Liver (tissue), 9 donors: ENCODE data around the gene FMN1. TPM values are rescaled to one million over a fixed set of nuclear protein-coding genes. Genes with fewer than 3 reads are reported as not detected.

Experiments used
- DNase-seq: peaks from one replicate; pipeline ENCODE4 v3.0.0-alpha.2; 2017; ENCODE audit warnings: low spot score
- H3K27ac ChIP-seq, 2 donors: one replicate each; pipeline ENCODE4 v1.7.0; 2013; ENCODE audit warnings: inconsistent platforms in 2 of 2, low read length in 2 of 2, control low read depth in 1 of 2, low read depth in 1 of 2, mild to moderate bottlenecking in 1 of 2
- H3K27me3 ChIP-seq, 4 donors: one replicate each; pipeline versions ENCODE4 v1.6.1 to v1.7.0; 2013; ENCODE audit warnings: low read length in 3 of 4, inconsistent platforms in 1 of 4, mild to moderate bottlenecking in 1 of 4, moderate library complexity in 1 of 4; ENCODE audit not compliant: control insufficient read depth in 4 of 4, insufficient read depth in 4 of 4
- H3K36me3 ChIP-seq, 4 donors: one replicate each; pipeline versions ENCODE4 v1.6.1 to v1.7.0; 2013; ENCODE audit warnings: low read length in 3 of 4, mild to moderate bottlenecking in 3 of 4, low read depth in 1 of 4, moderate library complexity in 1 of 4; ENCODE audit not compliant: control insufficient read depth in 4 of 4, insufficient read depth in 3 of 4
- H3K4me1 ChIP-seq, 4 donors: one replicate each; pipeline versions ENCODE4 v1.6.1 to v1.7.0; 2013; ENCODE audit warnings: low read length in 3 of 4, mild to moderate bottlenecking in 3 of 4, moderate library complexity in 1 of 4; ENCODE audit not compliant: control insufficient read depth in 4 of 4, insufficient read depth in 4 of 4
- H3K4me3 ChIP-seq, 3 donors: one replicate each; pipeline versions ENCODE4 v1.6.1 to v1.7.0; 2013; ENCODE audit warnings: low read length in 3 of 3, control low read depth in 1 of 3, low read depth in 1 of 3, mild to moderate bottlenecking in 1 of 3
- H3K9ac ChIP-seq, 2 donors: one replicate each; pipeline ENCODE4 v1.7.0; 2013; ENCODE audit warnings: low read length in 2 of 2, mild to moderate bottlenecking in 2 of 2, moderate library complexity in 2 of 2, control low read depth in 1 of 2, low read depth in 1 of 2
- H3K9me3 ChIP-seq, 4 donors: one replicate each; pipeline versions ENCODE4 v1.6.1 to v1.7.0; 2013; ENCODE audit warnings: low read length in 3 of 4; ENCODE audit not compliant: control insufficient read depth in 4 of 4
- CTCF ChIP-seq: fragments of 150-350 bp; IDR thresholded peaks from 2 replicates; pipeline ENCODE4 v1.5.1; 2017; ENCODE audit warnings: improper control_type of control experiment, low read depth, low read length; ENCODE audit not compliant: missing input control
- EGR1 ChIP-seq, 2 donors: IDR thresholded peaks; 2 replicates each; pipeline ENCODE4 v1.6.1; 2016 to 2018; ENCODE audit warnings: antibody characterized with exemption in 2 of 2, low read depth in 2 of 2
- FOXA1 ChIP-seq: IDR thresholded peaks from 2 replicates; pipeline ENCODE4 v1.6.1; 2016; ENCODE audit warnings: antibody characterized with exemption
- FOXA2 ChIP-seq: IDR thresholded peaks from 2 replicates; pipeline ENCODE4 v1.6.1; 2016; ENCODE audit warnings: antibody characterized with exemption
- GABPA ChIP-seq, 2 donors: IDR thresholded peaks in 1 of 2; conservative IDR thresholded peaks in 1 of 2; 2 replicates each; pipeline ENCODE4 v1.6.1; 2016; ENCODE audit warnings: antibody characterized with exemption in 2 of 2, mild to moderate bottlenecking in 1 of 2, moderate library complexity in 1 of 2
- HNF4A ChIP-seq, 2 donors: conservative IDR thresholded peaks; 2 replicates each; pipeline ENCODE4 v1.6.1; 2016; ENCODE audit warnings: antibody characterized with exemption in 2 of 2, mild to moderate bottlenecking in 2 of 2
- HNF4G ChIP-seq: IDR thresholded peaks from 2 replicates; pipeline ENCODE4 v1.6.1; 2016; ENCODE audit warnings: antibody characterized with exemption
- JUND ChIP-seq, 2 donors: IDR thresholded peaks; 2 replicates each; pipeline ENCODE4 v1.6.1; 2016; ENCODE audit warnings: antibody characterized with exemption in 2 of 2
- MAX ChIP-seq: IDR thresholded peaks from 2 replicates; pipeline ENCODE4 v1.6.1; 2016; ENCODE audit warnings: antibody characterized with exemption
- NR2F2 ChIP-seq: IDR thresholded peaks from 2 replicates; pipeline ENCODE4 v1.6.1; 2016; ENCODE audit warnings: antibody characterized with exemption
- RAD21 ChIP-seq, 2 donors: IDR thresholded peaks; 2 replicates each; pipeline ENCODE4 v1.6.1; 2016; ENCODE audit warnings: antibody characterized with exemption in 2 of 2, mild to moderate bottlenecking in 2 of 2
- REST ChIP-seq: IDR thresholded peaks from 2 replicates; pipeline ENCODE4 v1.6.1; 2016; ENCODE audit warnings: antibody characterized with exemption, mild to moderate bottlenecking
- RXRA ChIP-seq, 2 donors: IDR thresholded peaks; 2 replicates each; pipeline ENCODE4 v1.6.1; 2017 to 2018; ENCODE audit warnings: antibody characterized with exemption in 2 of 2, mild to moderate bottlenecking in 1 of 2
- SP1 ChIP-seq: IDR thresholded peaks from 2 replicates; pipeline ENCODE4 v1.6.1; 2018; ENCODE audit warnings: antibody characterized with exemption, mild to moderate bottlenecking
- TAF1 ChIP-seq: conservative IDR thresholded peaks from 2 replicates; pipeline ENCODE4 v1.6.1; 2016; ENCODE audit warnings: antibody characterized with exemption, mild to moderate bottlenecking
- YY1 ChIP-seq: IDR thresholded peaks from 2 replicates; pipeline ENCODE4 v1.6.1; 2016; ENCODE audit warnings: antibody characterized with exemption, mild to moderate bottlenecking
- WGBS: extraction: QIAGEN DNeasy Blood & Tissue Kit; methylation state at CpG from one replicate; pipeline ENCODE4 v1.1.7; 2013; 5-methylcytosine and 5-hydroxymethylcytosine counted together
- polyA plus RNA-seq, 2 donors: library from polyadenylated mRNA; stranded (reverse) in 1 of 2; unstranded in 1 of 2; fragments of 200-250 nt in 1 of 2; fragments of >200 nt in 1 of 2; fragmentation: Nextera tagmentation in 1 of 2; extraction: Ambion mirVana in 1 of 2; gene quantifications; one replicate each; pipeline versions ENCODE4 v1.2.1 to v1.2.3, GENCODE V29; 2013 to 2015
- total RNA-seq, 2 donors: library from RNA; depleted of rRNA; stranded (reverse); fragments of >200 nt; gene quantifications; one replicate each; pipeline ENCODE4 v1.2.3, GENCODE V29; 2014
- TF ChIP-seq, protein P1 (sequence below): IDR thresholded peaks from 2 replicates; pipeline ENCODE4 v1.6.1; 2016; ENCODE audit warnings: antibody characterized with exemption
- TF ChIP-seq, protein P2 (sequence below): IDR thresholded peaks from 2 replicates; pipeline ENCODE4 v1.6.1; 2016; ENCODE audit warnings: antibody characterized with exemption
- donor health status: healthy.
- donor health status: healthy.
- donor health status: healthy.
- donor health status: healthy.
- donor health status: healthy.

Gene FMN1
- total and polyA plus RNA-seq, 4 donors, result 0.21 to 5.4 (median 0.53) TPM

GRCh38 chr15:32959077-32959476 is 235.4 kb downstream of the FMN1 start:
- H3K27ac ChIP-seq, result no peak overlapping the region
- no peak for DNase-seq
- WGBS, result 83% methylated on average over 1 of the region's 1 CpG
- TF ChIP-seq RAD21 (IDR thresholded peaks at IDR 0.05) (no peak), FOXA1 (no peak), HNF4G (no peak), JUND (IDR thresholded peaks at IDR 0.05) (no peak), FOXA2 (no peak), EGR1 (IDR thresholded peaks at IDR 0.05; ENCODE audit: low read depth in 2 of 2) (no peak), CTCF (no peak), TAF1 (no peak), HNF4A (conservative IDR thresholded peaks at IDR 0.05) (no peak), REST (no peak), MAX (no peak), GABPA (IDR thresholded peaks at IDR 0.05 in 1 of 2, conservative IDR thresholded peaks at IDR 0.05 in 1 of 2) (no peak), SP1 (no peak), RXRA (IDR thresholded peaks at IDR 0.05) (no peak)
- TF ChIP-seq, protein P1, sequence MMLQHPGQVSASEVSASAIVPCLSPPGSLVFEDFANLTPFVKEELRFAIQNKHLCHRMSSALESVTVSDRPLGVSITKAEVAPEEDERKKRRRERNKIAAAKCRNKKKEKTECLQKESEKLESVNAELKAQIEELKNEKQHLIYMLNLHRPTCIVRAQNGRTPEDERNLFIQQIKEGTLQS, result no peak
- no peak overlapping the region for H3K9ac ChIP-seq
- H3K4me3 ChIP-seq, result no peak overlapping the region
- H3K4me1 ChIP-seq, result no peaks in the 10 kb centered on the region
- no peaks in the 10 kb centered on the region for H3K36me3 ChIP-seq
- H3K9me3 ChIP-seq, result no peaks in the 10 kb centered on the region
- H3K27me3 ChIP-seq, result no peaks in the 10 kb centered on the region

DNA sequence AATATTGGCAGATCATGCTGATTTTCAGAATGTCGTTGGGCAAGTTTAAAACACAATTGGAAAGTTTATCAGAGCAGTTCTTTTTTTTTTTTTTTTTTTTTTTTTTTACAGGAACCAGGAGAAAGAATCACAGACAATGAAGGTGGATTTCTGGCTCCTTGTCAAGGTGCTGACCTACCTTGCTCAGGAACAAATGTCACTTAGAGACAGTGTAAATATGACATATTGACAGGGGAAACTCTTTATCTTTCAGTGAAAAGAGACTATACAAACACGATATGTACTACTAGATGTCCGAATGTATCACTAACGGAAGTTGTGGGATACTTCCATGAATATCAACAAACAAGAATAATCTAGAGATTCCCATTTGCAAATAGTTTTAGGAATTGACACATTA is 237.3 kb downstream of the FMN1 start:
- Histone ChIP-seq H3K9ac (no peak overlapping the region), H3K27me3 (peaks cover 0 to 8% (median 0%) of the 10 kb centered on the region in 4 donors), H3K36me3 (no peaks in the 10 kb centered on the region), H3K4me3 (no peak overlapping the region), H3K4me1 (no peaks in the 10 kb centered on the region), H3K27ac (no peak overlapping the region), H3K9me3 (no peaks in the 10 kb centered on the region)
- 40% methylated on average over 4 of the region's 4 CpGs for WGBS
- DNase-seq, result no peak
- no peak for TF ChIP-seq FOXA1
- TF ChIP-seq TAF1, result no peak
- TF ChIP-seq, protein P2, sequence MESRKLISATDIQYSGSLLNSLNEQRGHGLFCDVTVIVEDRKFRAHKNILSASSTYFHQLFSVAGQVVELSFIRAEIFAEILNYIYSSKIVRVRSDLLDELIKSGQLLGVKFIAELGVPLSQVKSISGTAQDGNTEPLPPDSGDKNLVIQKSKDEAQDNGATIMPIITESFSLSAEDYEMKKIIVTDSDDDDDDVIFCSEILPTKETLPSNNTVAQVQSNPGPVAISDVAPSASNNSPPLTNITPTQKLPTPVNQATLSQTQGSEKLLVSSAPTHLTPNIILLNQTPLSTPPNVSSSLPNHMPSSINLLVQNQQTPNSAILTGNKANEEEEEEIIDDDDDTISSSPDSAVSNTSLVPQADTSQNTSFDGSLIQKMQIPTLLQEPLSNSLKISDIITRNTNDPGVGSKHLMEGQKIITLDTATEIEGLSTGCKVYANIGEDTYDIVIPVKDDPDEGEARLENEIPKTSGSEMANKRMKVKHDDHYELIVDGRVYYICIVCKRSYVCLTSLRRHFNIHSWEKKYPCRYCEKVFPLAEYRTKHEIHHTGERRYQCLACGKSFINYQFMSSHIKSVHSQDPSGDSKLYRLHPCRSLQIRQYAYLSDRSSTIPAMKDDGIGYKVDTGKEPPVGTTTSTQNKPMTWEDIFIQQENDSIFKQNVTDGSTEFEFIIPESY, result no peak
- TF ChIP-seq NR2F2, result no peak
- TF ChIP-seq MAX, result no peak
- no peak for TF ChIP-seq FOXA2
- TF ChIP-seq GABPA (IDR thresholded peaks at IDR 0.05 in 1 of 2, conservative IDR thresholded peaks at IDR 0.05 in 1 of 2), result no peak
- TF ChIP-seq CTCF, result no peak
- no peak for TF ChIP-seq HNF4G
- no peak for TF ChIP-seq JUND (IDR thresholded peaks at IDR 0.05)
- no peak for TF ChIP-seq EGR1 (IDR thresholded peaks at IDR 0.05; ENCODE audit: low read depth in 2 of 2)
- TF ChIP-seq YY1, result no peak
- TF ChIP-seq, protein P1, result no peak
